Measurements from ENCODE around the gene PTPRR.

DNA sequence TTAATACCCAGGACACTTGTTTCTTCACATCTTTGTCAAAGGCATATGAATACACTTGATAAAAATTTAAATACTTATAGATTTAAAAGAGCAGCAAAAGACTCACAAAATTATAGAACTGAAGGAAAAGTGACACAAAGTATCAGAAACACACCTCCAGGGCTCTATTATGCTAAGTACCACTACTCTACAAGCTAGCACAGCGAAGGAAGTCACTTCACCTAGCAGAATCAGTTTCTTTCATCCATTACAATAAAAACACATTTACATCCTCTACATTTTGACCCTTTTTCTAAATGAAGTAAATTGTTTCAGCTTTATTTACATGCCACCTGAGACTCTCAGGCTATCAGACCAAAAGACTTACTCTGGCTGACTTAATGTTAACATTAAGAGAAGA, 256.7 kb downstream of the PTPRR start:
- TF ChIP-seq, protein P1, sequence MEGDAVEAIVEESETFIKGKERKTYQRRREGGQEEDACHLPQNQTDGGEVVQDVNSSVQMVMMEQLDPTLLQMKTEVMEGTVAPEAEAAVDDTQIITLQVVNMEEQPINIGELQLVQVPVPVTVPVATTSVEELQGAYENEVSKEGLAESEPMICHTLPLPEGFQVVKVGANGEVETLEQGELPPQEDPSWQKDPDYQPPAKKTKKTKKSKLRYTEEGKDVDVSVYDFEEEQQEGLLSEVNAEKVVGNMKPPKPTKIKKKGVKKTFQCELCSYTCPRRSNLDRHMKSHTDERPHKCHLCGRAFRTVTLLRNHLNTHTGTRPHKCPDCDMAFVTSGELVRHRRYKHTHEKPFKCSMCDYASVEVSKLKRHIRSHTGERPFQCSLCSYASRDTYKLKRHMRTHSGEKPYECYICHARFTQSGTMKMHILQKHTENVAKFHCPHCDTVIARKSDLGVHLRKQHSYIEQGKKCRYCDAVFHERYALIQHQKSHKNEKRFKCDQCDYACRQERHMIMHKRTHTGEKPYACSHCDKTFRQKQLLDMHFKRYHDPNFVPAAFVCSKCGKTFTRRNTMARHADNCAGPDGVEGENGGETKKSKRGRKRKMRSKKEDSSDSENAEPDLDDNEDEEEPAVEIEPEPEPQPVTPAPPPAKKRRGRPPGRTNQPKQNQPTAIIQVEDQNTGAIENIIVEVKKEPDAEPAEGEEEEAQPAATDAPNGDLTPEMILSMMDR (IDR thresholded peaks at IDR 0.05): no peak
- TF ChIP-seq POLR2A (IDR thresholded peaks at IDR 0.05): no peak

All from prostate gland (tissue), 2 donors.